HCT116 (cell line): ENCODE measurements around the gene CD84. TPM values are rescaled to one million over a fixed set of nuclear protein-coding genes. Genes with fewer than 3 reads are reported as not detected.
"Not testable (repeated sequence)": the region's sequence is repeated elsewhere in the genome, so short reads cannot be mapped to it uniquely, and the experiment has no call there.

ENCODE experiments used
- ATAC-seq: fragments of 200-7000 bp; cut with Tn5 transposase; 2 replicates; pipeline ENCODE4 v1.9.1; 2020; ENCODE audit warnings: mild to moderate bottlenecking, moderate library complexity
- BruUV-seq: library from RNA; stranded (reverse); fragments of 400-500 nt; replicated peaks from 2 replicates; lab custom pipeline; 2021; lab: Mats Ljungman, UMichigan
- CTCF ChIA-PET: fragments of 300-600 bp; sonication (Branson Sonifier 250); formaldehyde crosslinking; loops from one replicate; lab custom pipeline; 2021; ENCODE audit warnings: antibody characterized with exemption; lab: Charles Lee
- POLR2A ChIA-PET: fragments of 300-600, 350-600 bp; sonication (Branson Sonifier 250); formaldehyde crosslinking; loops from one replicate; lab custom pipeline; 2021; ENCODE audit warnings: antibody characterized with exemption; lab: Charles Lee
- RAD21 ChIA-PET, 2 experiments: fragments of 300-600 bp; sonication (Branson Sonifier 250); formaldehyde crosslinking; loops; one replicate each; lab custom pipeline; 2023; ENCODE audit warnings: low total read pairs in 2 of 2; ENCODE audit not compliant: uncharacterized antibody in 2 of 2, unreplicated experiment in 2 of 2, low non-redundant PET in 1 of 2; lab: Charles Lee
- DNase-seq: peaks from one replicate; pipeline ENCODE4 v3.0.0-alpha.2; 2010; ENCODE audit warnings: low read depth, low spot score
- H2AFZ ChIP-seq: fragments of 200-600 bp; shearing (Covaris generic), sonication (generic); 2 replicates; pipeline ENCODE4 v1.6.1; 2017; ENCODE audit warnings: low read depth, mixed run types, mixed read lengths, antibody characterized with exemption, low read length; ENCODE audit not compliant: poor library complexity, severe bottlenecking
- H3K27ac ChIP-seq: 2 replicates; pipeline ENCODE4 v1.5.1; 2012; ENCODE audit warnings: low read depth, low read length
- H3K27me3 ChIP-seq: fragments of 200-600 bp; sonication (generic); 2 replicates; pipeline ENCODE4 v1.6.1; 2016; ENCODE audit warnings: mixed run types, low read length, mixed read lengths; ENCODE audit not compliant: insufficient read depth
- H3K36me3 ChIP-seq, 2 experiments: fragments of 200-500 bp in 1 of 2; fragments of 200-600 bp in 1 of 2; sonication (Bioruptor generic) in 1 of 2; sonication (generic) in 1 of 2; 2 replicates each; pipeline versions ENCODE4 v1.5.1 to v1.6.1; 2014 to 2016; ENCODE audit warnings: low read length in 2 of 2, inconsistent platforms in 1 of 2, mixed read lengths in 1 of 2, mixed run types in 1 of 2; ENCODE audit not compliant: insufficient read depth in 2 of 2, control insufficient read depth in 1 of 2
- H3K4me1 ChIP-seq, 2 experiments: fragments of 200-600 bp in 1 of 2; sonication (generic) in 1 of 2; 2 replicates each; pipeline versions ENCODE4 v1.5.1 to v1.6.1; 2012 to 2017; ENCODE audit warnings: low read length in 2 of 2, inconsistent platforms in 1 of 2, mild to moderate bottlenecking in 1 of 2, mixed read lengths in 1 of 2, mixed run types in 1 of 2, moderate library complexity in 1 of 2; ENCODE audit not compliant: insufficient read depth in 2 of 2, control insufficient read depth in 1 of 2
- H3K4me2 ChIP-seq: fragments of 200-600 bp; sonication (generic); 2 replicates; pipeline ENCODE4 v1.6.1; 2017; ENCODE audit warnings: mixed run types, low read length, mixed read lengths
- H3K4me3 ChIP-seq, 2 experiments: fragments of 200-600 bp in 1 of 2; sonication (generic) in 1 of 2; replicated peaks in 1 of 2; 2 replicates each; pipeline ENCODE4 v1.5.1; 2011 to 2016; ENCODE audit warnings: low read length in 2 of 2, control low read depth in 1 of 2, low read depth in 1 of 2, mild to moderate bottlenecking in 1 of 2, mixed read lengths in 1 of 2, mixed run types in 1 of 2
- H3K79me2 ChIP-seq: fragments of 200-600 bp; sonication (generic); 2 replicates; pipeline ENCODE4 v1.6.1; 2017; ENCODE audit warnings: mild to moderate bottlenecking, mixed run types, low read length, moderate library complexity, mixed read lengths; ENCODE audit not compliant: insufficient read depth
- H3K9ac ChIP-seq: fragments of 200-600 bp; sonication (generic); 2 replicates; pipeline ENCODE4 v1.6.1; 2016; ENCODE audit warnings: low read length, mixed read lengths
- H3K9me2 ChIP-seq: fragments of 200-600 bp; sonication (generic), shearing (Covaris generic); 2 replicates; pipeline ENCODE4 v1.6.1; 2017; ENCODE audit warnings: mixed run types, mild to moderate bottlenecking, moderate library complexity; ENCODE audit not compliant: insufficient read depth
- H3K9me3 ChIP-seq, 2 experiments: fragments of 200-500 bp in 1 of 2; fragments of 200-600 bp in 1 of 2; sonication (Bioruptor generic) in 1 of 2; sonication (generic) in 1 of 2; 2 replicates each; pipeline ENCODE4 v1.6.1; 2014 to 2017; ENCODE audit warnings: low read length in 2 of 2, mixed read lengths in 2 of 2, inconsistent platforms in 1 of 2, low read depth in 1 of 2, mild to moderate bottlenecking in 1 of 2, mixed run types in 1 of 2, moderate library complexity in 1 of 2; ENCODE audit not compliant: control insufficient read depth in 1 of 2, insufficient read depth in 1 of 2
- H4K20me1 ChIP-seq: fragments of 200-600 bp; sonication (generic), shearing (Covaris generic); 2 replicates; pipeline ENCODE4 v1.6.1; 2017; ENCODE audit warnings: mixed run types, mild to moderate bottlenecking, moderate library complexity; ENCODE audit not compliant: insufficient read depth
- ATF3 ChIP-seq: IDR thresholded peaks from 2 replicates; pipeline ENCODE4 v1.6.1; 2012
- CBX3 ChIP-seq: IDR thresholded peaks from 2 replicates; pipeline ENCODE4 v1.6.1; 2012; ENCODE audit warnings: low read depth
- EGR1 ChIP-seq: IDR thresholded peaks from 2 replicates; pipeline ENCODE4 v1.6.1; 2012; ENCODE audit warnings: low read depth
- ELF1 ChIP-seq: IDR thresholded peaks from 2 replicates; pipeline ENCODE4 v1.6.1; 2012; ENCODE audit warnings: low read depth, borderline replicate concordance
- EZH2phosphoT487 ChIP-seq: fragments of 200-600 bp; IDR thresholded peaks from 2 replicates; pipeline ENCODE4 v1.6.1; 2018; ENCODE audit warnings: antibody characterized with exemption, borderline replicate concordance
- MAX ChIP-seq: IDR thresholded peaks from 2 replicates; pipeline ENCODE4 v1.6.1; 2012
- POLR2AphosphoS5 ChIP-seq: IDR thresholded peaks from 2 replicates; pipeline ENCODE4 v1.6.1; 2011; ENCODE audit warnings: mild to moderate bottlenecking, low read depth, low read length, moderate library complexity
- RAD21 ChIP-seq: IDR thresholded peaks from 2 replicates; pipeline ENCODE4 v1.6.1; 2012; ENCODE audit warnings: low read depth, mild to moderate bottlenecking
- SIN3A ChIP-seq: IDR thresholded peaks from 2 replicates; pipeline ENCODE4 v1.6.1; 2012; ENCODE audit warnings: low read depth
- SRF ChIP-seq: IDR thresholded peaks from 2 replicates; pipeline ENCODE4 v1.6.1; 2012; ENCODE audit warnings: low read depth
- YY1 ChIP-seq: IDR thresholded peaks from 2 replicates; pipeline ENCODE4 v1.6.1; 2011; ENCODE audit warnings: low read length, low read depth, moderate library complexity, mild to moderate bottlenecking; ENCODE audit not compliant: insufficient replicate concordance; ENCODE audit errors: extremely low read depth
- ZFX ChIP-seq: fragments of 450-650 bp; IDR thresholded peaks from 2 replicates; pipeline ENCODE4 v1.6.1; 2017
- intact Hi-C: fragments of 100-400 bp; cut with micrococcal nuclease; formaldehyde crosslinking; loops from 2 replicates; pipeline ENCODE4 v1.10.0; 2022
- total RNA-seq: library from RNA; stranded (reverse); gene quantifications from one replicate; pipeline ENCODE4 v1.2.1, GENCODE V29; 2021; ENCODE audit not compliant: unreplicated experiment
- TF ChIP-seq, protein P1 (sequence below): IDR thresholded peaks from 2 replicates; pipeline ENCODE4 v1.6.1; 2012; ENCODE audit warnings: low read depth

Gene CD84
- total RNA-seq, 1 experiment from 2014 or later, result 0.02 TPM

GRCh38 chr1:160565564-160565963 is 13.7 kb downstream of the CD84 start:
- no peaks in the 10 kb centered on the region for H3K9me2 ChIP-seq
- no TSS peak for BruUV-seq
- no peaks in the 10 kb centered on the region for H3K9me3 ChIP-seq
- H2AFZ ChIP-seq, result no peak overlapping the region
- H3K4me1 ChIP-seq, result no peaks in the 10 kb centered on the region
- no peak overlapping the region for H3K9ac ChIP-seq
- no peak overlapping the region for H3K4me3 ChIP-seq
- no peak for DNase-seq
- no peaks in the 10 kb centered on the region for H3K36me3 ChIP-seq
- CTCF ChIA-PET, result no interaction called here
- no peak for ATAC-seq
- H3K27ac ChIP-seq, result no peak overlapping the region
- POLR2A ChIA-PET, result no interaction called here
- RAD21 ChIA-PET, result no interaction called here
- intact Hi-C loops, result no loop called here
- no peaks in the 10 kb centered on the region for H4K20me1 ChIP-seq
- TF ChIP-seq SIN3A (no peak), ATF3 (no peak), ELF1 (no peak), RAD21 (no peak), CBX3 (no peak), POLR2AphosphoS5 (no peak), SRF (no peak), EZH2phosphoT487 (no peak), YY1 (no peak), EGR1 (no peak), MAX (no peak), ZFX (no peak)
- TF ChIP-seq, protein P1, sequence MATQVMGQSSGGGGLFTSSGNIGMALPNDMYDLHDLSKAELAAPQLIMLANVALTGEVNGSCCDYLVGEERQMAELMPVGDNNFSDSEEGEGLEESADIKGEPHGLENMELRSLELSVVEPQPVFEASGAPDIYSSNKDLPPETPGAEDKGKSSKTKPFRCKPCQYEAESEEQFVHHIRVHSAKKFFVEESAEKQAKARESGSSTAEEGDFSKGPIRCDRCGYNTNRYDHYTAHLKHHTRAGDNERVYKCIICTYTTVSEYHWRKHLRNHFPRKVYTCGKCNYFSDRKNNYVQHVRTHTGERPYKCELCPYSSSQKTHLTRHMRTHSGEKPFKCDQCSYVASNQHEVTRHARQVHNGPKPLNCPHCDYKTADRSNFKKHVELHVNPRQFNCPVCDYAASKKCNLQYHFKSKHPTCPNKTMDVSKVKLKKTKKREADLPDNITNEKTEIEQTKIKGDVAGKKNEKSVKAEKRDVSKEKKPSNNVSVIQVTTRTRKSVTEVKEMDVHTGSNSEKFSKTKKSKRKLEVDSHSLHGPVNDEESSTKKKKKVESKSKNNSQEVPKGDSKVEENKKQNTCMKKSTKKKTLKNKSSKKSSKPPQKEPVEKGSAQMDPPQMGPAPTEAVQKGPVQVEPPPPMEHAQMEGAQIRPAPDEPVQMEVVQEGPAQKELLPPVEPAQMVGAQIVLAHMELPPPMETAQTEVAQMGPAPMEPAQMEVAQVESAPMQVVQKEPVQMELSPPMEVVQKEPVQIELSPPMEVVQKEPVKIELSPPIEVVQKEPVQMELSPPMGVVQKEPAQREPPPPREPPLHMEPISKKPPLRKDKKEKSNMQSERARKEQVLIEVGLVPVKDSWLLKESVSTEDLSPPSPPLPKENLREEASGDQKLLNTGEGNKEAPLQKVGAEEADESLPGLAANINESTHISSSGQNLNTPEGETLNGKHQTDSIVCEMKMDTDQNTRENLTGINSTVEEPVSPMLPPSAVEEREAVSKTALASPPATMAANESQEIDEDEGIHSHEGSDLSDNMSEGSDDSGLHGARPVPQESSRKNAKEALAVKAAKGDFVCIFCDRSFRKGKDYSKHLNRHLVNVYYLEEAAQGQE, result no peak
- H3K79me2 ChIP-seq, result no peaks in the 10 kb centered on the region
- H3K27me3 ChIP-seq, result no peaks in the 10 kb centered on the region
- H3K4me2 ChIP-seq, result no peak overlapping the region

DNA sequence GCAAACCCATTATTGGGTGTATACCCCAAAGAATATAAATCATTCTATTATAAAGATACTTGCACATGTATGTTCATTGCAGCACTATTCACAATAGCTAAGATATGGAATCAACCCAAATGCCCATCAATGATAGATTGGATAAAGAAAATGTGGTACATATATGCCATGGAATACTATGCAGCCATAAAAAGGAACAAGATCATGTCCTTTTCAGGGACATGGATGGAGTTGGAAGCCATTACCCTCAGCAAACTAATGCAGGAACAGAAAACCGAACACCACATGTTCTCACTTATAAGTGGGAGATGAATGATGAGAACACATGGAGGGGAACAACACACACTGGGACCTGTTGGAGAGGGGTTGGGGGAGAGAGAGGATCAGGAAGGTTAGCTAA is 16.1 kb downstream of the CD84 start:
- H2AFZ ChIP-seq, BruUV-seq, ATAC-seq, H3K4me1 ChIP-seq, H3K4me2 ChIP-seq, H3K79me2 ChIP-seq, H3K9me3 ChIP-seq, POLR2A ChIA-PET, H3K27me3 ChIP-seq, H3K4me3 ChIP-seq, CTCF ChIA-PET, H3K9me2 ChIP-seq, H3K27ac ChIP-seq, DNase-seq, H4K20me1 ChIP-seq, RAD21 ChIA-PET, intact Hi-C loops, H3K9ac ChIP-seq, H3K36me3 ChIP-seq: not testable (repeated sequence)

DNA sequence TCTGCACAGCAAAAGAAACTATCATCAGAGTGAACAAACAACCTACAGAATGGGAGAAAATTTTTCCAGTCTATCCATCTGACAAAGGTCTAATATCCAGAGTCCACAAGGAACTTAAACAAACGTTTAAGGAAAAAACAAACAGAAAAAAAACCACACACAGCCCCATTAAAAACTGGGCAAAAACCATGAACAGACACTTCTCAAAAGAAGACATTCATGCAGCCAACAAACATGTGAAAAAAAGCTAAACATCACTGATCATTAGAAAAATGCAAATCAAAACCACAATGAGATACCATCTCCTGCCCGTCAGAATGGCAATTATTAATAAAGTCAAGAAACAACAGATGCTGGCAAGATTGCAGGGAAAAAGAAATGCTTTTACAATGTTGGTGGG is 16.6 kb downstream of the CD84 start:
- H3K4me1 ChIP-seq, RAD21 ChIA-PET, CTCF ChIA-PET, H4K20me1 ChIP-seq, H3K79me2 ChIP-seq, H3K4me2 ChIP-seq, intact Hi-C loops, H3K9me3 ChIP-seq, H3K27ac ChIP-seq, H3K27me3 ChIP-seq, POLR2A ChIA-PET, ATAC-seq, H3K4me3 ChIP-seq, H2AFZ ChIP-seq, BruUV-seq, H3K9me2 ChIP-seq, DNase-seq, H3K9ac ChIP-seq, H3K36me3 ChIP-seq: not testable (repeated sequence)
